ENCODE data around the gene SLX4.

Gene SLX4

DNA sequence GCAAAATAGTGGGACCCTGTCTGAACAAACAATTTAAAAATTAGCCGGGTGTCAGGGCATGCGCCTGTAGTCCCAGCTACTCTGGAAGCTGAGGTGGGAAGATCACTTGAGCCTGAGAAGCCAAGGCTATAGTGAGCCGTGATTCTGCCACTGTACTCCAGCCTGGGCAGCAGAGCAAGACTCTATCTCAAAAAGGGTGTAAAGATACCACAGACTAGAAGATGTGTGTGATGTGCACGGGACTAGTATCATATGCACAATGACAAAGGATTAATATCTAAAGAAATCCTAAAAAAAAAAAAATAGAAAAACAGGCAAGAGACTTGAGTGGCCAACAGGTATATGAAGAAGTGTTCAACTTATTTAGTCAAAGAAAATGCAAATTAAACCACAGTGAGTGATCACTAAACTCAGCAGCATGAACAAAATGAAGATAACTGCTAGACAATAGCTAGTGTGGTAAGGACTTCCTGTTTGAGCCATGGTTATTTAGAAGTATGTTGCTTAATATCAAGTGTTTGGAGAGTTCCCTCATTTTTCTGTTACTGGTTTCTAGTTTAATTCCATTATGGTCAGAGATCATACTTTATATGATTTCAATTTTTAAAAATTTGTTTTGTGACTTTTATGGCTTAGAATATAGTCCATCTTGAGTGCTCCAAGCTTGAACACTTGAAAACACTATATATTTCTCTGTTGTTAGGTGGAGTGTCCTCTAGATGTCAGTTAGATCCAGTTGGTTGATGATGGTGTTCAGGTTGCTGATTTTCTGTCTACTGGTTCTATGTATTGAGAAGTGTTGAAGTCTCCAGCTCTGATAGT lies 14.7 kb upstream of the SLX4 start:
- TF ChIP-seq, protein P1, sequence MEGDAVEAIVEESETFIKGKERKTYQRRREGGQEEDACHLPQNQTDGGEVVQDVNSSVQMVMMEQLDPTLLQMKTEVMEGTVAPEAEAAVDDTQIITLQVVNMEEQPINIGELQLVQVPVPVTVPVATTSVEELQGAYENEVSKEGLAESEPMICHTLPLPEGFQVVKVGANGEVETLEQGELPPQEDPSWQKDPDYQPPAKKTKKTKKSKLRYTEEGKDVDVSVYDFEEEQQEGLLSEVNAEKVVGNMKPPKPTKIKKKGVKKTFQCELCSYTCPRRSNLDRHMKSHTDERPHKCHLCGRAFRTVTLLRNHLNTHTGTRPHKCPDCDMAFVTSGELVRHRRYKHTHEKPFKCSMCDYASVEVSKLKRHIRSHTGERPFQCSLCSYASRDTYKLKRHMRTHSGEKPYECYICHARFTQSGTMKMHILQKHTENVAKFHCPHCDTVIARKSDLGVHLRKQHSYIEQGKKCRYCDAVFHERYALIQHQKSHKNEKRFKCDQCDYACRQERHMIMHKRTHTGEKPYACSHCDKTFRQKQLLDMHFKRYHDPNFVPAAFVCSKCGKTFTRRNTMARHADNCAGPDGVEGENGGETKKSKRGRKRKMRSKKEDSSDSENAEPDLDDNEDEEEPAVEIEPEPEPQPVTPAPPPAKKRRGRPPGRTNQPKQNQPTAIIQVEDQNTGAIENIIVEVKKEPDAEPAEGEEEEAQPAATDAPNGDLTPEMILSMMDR (IDR thresholded peaks at IDR 0.05; ENCODE audit: insufficient read depth, low read length, missing control alignments) = no peak
- H3K4me3 ChIP-seq (ENCODE audit: low read depth, low read length) = no peak overlapping the region
- no peak for DNase-seq (ENCODE audit: low read depth, low spot score)
- POLR2A ChIA-PET = no interaction called here
- CTCF ChIA-PET = interaction anchor here (1.2 kb wide), 1 partner anchor 10 kb away, joined by 5 read pairs; no protein-coding TSS in a partner anchor

DNA sequence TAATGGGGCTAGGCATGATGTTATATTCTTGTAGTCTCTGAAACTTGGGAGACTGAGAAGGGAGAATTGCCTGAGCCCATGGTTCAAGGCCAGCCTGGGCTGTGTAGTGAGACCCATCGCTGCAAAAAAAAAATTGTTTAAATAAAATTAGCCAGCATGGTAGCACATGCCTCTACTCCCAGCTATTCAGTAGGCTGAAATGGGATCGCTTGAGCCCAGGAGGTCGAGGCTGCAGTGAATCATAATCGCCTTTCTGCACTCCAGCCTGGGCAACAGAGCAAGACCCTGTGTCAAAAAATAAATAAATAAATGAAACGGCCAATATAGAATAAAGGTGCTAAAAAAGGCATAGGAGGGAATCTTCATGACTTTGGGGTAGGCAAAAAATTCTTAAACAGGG lies 13.9 kb upstream of the SLX4 start:
- no peak for DNase-seq (ENCODE audit: low read depth, low spot score)
- no peak overlapping the region for H3K4me3 ChIP-seq (ENCODE audit: low read depth, low read length)
- POLR2A ChIA-PET = no interaction called here
- CTCF ChIA-PET = no interaction called here
- TF ChIP-seq, protein P1 (IDR thresholded peaks at IDR 0.05; ENCODE audit: insufficient read depth, low read length, missing control alignments) = no peak

DNA sequence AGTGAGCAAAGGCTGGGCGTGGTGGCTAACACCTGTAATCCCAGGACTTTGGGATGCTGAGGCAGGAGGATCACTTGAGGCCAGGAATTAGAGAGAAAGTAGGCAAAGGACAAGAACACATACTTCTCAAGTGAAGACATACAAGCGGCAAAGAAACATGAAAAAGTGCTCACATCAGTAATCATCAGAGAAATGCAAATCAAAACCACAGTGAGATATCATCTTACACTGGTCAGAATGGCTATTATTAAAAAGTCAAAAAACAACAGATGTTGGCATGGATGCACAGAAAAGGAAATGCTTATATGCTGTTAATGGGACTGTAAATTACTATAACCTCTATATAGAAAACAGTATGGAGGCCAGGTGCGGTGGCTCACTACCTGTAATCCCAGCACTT lies 12.2 kb upstream of the SLX4 start:
- POLR2A ChIA-PET = no interaction called here
- CTCF ChIA-PET = interaction anchor here (0.8 kb wide), 1 partner anchor 88 kb away, joined by 4 read pairs; no protein-coding TSS in a partner anchor
- no peak for DNase-seq (ENCODE audit: low read depth, low spot score)
- TF ChIP-seq, protein P1 (IDR thresholded peaks at IDR 0.05; ENCODE audit: insufficient read depth, low read length, missing control alignments) = no peak
- H3K4me3 ChIP-seq (ENCODE audit: low read depth, low read length) = no peak overlapping the region

DNA sequence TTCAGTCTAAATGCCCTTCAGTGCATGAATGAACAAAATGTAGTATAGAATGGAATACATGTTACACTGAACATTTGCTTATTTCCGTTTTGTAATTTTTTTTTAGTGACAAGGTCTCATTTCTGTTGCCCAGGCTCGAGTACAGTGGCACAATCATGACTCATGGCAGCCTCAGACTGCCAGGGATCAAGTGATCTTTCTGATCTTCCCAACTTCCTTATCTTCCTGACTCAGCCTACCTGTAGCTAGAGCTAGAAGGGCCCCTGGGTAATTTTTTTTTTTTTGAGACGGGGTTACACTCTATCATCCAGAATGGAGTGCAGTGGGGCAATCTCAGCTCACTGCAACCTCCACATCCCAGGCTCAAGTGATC lies 7.3 kb upstream of the SLX4 start:
- DNase-seq (ENCODE audit: low read depth, low spot score) = no peak
- H3K4me3 ChIP-seq (ENCODE audit: low read depth, low read length) = no peak overlapping the region
- TF ChIP-seq, protein P1 (IDR thresholded peaks at IDR 0.05; ENCODE audit: insufficient read depth, low read length, missing control alignments) = no peak
- ChIA-PET POLR2A (no interaction called here), CTCF (no interaction called here)

DNA sequence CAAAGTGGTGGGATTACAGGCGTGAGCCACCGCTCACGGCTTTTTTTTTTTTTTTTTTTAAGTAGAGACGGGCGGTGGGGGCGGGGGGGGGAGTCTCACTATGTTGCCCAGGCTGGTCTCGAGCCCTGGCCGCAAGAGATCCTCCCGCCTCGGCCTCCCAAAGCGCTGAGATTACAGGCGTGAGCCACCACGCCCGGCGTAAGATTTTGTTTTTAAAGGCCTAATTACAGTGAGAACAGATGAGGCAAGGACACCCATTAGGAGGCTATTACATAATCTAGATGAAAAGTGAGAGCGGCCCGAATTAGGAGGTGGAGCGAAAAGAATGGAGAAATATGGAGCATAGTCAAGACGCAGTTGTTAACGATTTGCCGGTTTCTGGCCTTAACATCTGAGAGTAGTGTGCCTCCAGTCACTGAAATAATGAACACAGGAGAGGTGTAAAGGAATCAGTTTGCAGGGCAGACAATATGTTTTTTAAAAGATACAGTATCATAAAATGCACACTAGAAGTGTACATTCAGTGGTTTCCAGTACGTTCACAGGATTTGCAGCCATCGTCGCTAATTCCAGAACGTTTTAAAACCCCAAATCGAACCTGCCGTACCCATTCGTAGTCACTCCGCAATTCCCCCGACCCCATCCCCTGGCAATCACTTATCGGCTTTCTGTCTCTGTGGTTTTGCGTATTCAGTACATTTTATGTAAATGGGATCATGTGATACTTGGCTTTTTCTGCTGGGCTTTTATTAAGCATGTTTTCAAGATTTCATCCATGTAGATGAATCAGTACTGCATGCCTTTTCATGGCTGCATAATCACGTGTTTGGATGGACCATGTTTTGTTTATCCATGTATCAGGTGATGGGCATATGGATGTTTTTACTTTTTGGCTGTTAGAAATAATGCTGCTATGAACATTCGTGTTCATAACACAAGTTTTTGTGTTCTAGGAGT lies 1.4 kb upstream of the SLX4 start:
- no peak for DNase-seq (ENCODE audit: low read depth, low spot score)
- peak overlapping the region; percentile 96 for H3K4me3 ChIP-seq (ENCODE audit: low read depth, low read length)
- ChIA-PET POLR2A (no interaction called here), CTCF (interaction anchor here (1.3 kb wide), 1 partner anchor 78 kb away, joined by 3 read pairs; no protein-coding TSS in a partner anchor)
- TF ChIP-seq, protein P1 (IDR thresholded peaks at IDR 0.05; ENCODE audit: insufficient read depth, low read length, missing control alignments) = no peak

DNA sequence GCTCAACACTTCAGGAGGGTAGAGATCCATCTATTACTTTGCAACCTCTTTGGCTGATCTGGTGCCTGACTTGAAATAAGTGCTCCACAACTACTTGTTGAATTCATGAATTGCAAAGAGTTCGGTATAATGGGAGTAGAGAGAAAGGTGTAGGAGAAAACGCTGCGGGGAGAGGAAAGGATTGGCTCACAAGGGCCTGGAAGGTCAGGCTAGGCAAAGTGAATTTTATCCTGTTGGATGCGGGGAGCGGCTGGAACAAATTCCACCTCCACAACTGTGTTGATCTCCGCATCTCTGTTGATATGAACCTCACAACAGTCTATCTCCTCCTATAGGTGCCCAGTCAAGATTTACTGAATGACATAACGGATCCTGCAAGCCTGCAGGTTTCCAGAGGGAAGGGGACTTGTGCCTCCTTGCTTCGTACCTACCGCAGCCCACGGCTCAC lies 684 bp downstream of the SLX4 start:
- TF ChIP-seq, protein P1 (IDR thresholded peaks at IDR 0.05; ENCODE audit: insufficient read depth, low read length, missing control alignments) = no peak
- DNase-seq (ENCODE audit: low read depth, low spot score) = no peak
- POLR2A ChIA-PET = no interaction called here
- peak overlapping the region; percentile 88 for H3K4me3 ChIP-seq (ENCODE audit: low read depth, low read length)
- CTCF ChIA-PET = no interaction called here

All from AG04449 (cell line).